Measurements from ENCODE around the gene SEC61A1.

The SEC61A1 gene

GRCh38 chr3:128078322-128078721, 26.1 kb downstream of the SEC61A1 start:
- no peak for DNase-seq (ENCODE audit: low read depth)

- DNase-seq (ENCODE audit: low read depth): no peak
Observed at GRCh38 chr3:128078875-128079274, 26.6 kb downstream of the SEC61A1 start.

- DNase-seq (ENCODE audit: low read depth): no peak
Observed at GRCh38 chr3:128079823-128080222, 27.6 kb downstream of the SEC61A1 start.

GRCh38 chr3:128080323-128081080, 28.3 kb downstream of the SEC61A1 start:
- no peak for DNase-seq (ENCODE audit: low read depth)

- no peak for DNase-seq (ENCODE audit: low read depth)
Observed at GRCh38 chr3:128081226-128081625, 29.0 kb downstream of the SEC61A1 start.

- DNase-seq (ENCODE audit: low read depth): no peak
Observed at GRCh38 chr3:128081846-128082245, 29.6 kb downstream of the SEC61A1 start.

- DNase-seq (ENCODE audit: low read depth): no peak
Observed at GRCh38 chr3:128082546-128082945, 30.3 kb downstream of the SEC61A1 start.

GRCh38 chr3:128083396-128083795, 31.2 kb downstream of the SEC61A1 start:
- no peak for DNase-seq (ENCODE audit: low read depth)

GRCh38 chr3:128083980-128084674, 31.9 kb downstream of the SEC61A1 start:
- no peak for DNase-seq (ENCODE audit: low read depth)

- no peak for DNase-seq (ENCODE audit: low read depth)
Observed at GRCh38 chr3:128084675-128085021, 32.4 kb downstream of the SEC61A1 start.

- DNase-seq (ENCODE audit: low read depth): no peak
Observed at GRCh38 chr3:128089135-128089534, 36.9 kb downstream of the SEC61A1 start.

GRCh38 chr3:128091586-128091985, 39.3 kb downstream of the SEC61A1 start:
- DNase-seq (ENCODE audit: low read depth): no peak

- no peak for DNase-seq (ENCODE audit: low read depth)
Observed at GRCh38 chr3:128094295-128095151, 42.3 kb downstream of the SEC61A1 start.

GRCh38 chr3:128095222-128095703, 43.0 kb downstream of the SEC61A1 start:
- peak; percentile 45 for DNase-seq (ENCODE audit: low read depth)

- no peak for DNase-seq (ENCODE audit: low read depth)
Observed at GRCh38 chr3:128098234-128098633, 46.0 kb downstream of the SEC61A1 start.

- no peak for DNase-seq (ENCODE audit: low read depth)
Observed at GRCh38 chr3:128100161-128100560, 47.9 kb downstream of the SEC61A1 start.

- no peak for DNase-seq (ENCODE audit: low read depth)
Observed at GRCh38 chr3:128100638-128101037, 48.4 kb downstream of the SEC61A1 start.

GRCh38 chr3:128103136-128103676, 51.0 kb downstream of the SEC61A1 start:
- no peak for DNase-seq (ENCODE audit: low read depth)

GRCh38 chr3:128107834-128108233, 55.6 kb downstream of the SEC61A1 start:
- DNase-seq (ENCODE audit: low read depth): no peak

GRCh38 chr3:128111147-128111546, 58.9 kb downstream of the SEC61A1 start:
- no peak for DNase-seq (ENCODE audit: low read depth)

GRCh38 chr3:128112357-128112968, 60.2 kb downstream of the SEC61A1 start:
- no peak for DNase-seq (ENCODE audit: low read depth)

Data from stimulated activated CD8-positive, alpha-beta memory T cell treated with anti-CD3 and anti-CD28 coated beads, Interleukin-12 subunit alpha, Interleukin-12 subunit beta, amount 100 ng/mL, for 4 hours (primary cell).